Activated CD8-positive, alpha-beta memory T cell treated with anti-CD3 and anti-CD28 coated beads, Interleukin-2, amount 50 U/mL, for 48 hours (primary cell): Measurements from ENCODE around the gene HTR1B.

ENCODE experiments used
- DNase-seq: peaks from one replicate; pipeline ENCODE4 v3.0.0-alpha.2; 2020

Gene HTR1B

GRCh38 chr6:77455271-77455670, 8.0 kb downstream of the HTR1B start:
- DNase-seq, result no peak

DNA sequence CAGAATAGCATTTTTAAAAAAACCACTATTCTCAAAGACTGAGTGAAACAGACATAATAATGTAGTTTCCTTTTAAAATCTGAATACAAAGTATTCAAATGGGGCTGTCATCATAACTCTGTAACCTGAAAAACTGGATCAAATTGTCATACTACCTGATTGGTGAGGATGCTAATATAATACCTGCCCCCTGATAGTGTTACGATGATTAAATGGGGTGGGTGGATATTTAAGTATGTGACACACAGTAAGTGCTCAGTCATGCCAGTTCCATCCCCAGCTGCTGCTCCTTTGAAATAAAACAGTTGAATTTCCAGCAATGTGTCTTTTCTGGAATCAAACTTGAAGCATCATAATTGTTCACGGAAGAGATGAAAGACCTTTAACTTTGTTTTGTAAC, 8.9 kb downstream of the HTR1B start:
- DNase-seq, result no peak

GRCh38 chr6:77451466-77451865, 11.8 kb downstream of the HTR1B start:
- DNase-seq, result no peak

- DNase-seq, result no peak
These were observed 12.4 kb downstream of the HTR1B start for GRCh38 chr6:77450924-77451323.

GRCh38 chr6:77448546-77448945, 14.7 kb downstream of the HTR1B start:
- DNase-seq, result no peak

GRCh38 chr6:77447254-77447653, 16.0 kb downstream of the HTR1B start:
- DNase-seq, result no peak

GRCh38 chr6:77446249-77446648, 17.0 kb downstream of the HTR1B start:
- no peak for DNase-seq

- no peak for DNase-seq
These were observed 18.1 kb downstream of the HTR1B start for GRCh38 chr6:77445214-77445613.

DNA sequence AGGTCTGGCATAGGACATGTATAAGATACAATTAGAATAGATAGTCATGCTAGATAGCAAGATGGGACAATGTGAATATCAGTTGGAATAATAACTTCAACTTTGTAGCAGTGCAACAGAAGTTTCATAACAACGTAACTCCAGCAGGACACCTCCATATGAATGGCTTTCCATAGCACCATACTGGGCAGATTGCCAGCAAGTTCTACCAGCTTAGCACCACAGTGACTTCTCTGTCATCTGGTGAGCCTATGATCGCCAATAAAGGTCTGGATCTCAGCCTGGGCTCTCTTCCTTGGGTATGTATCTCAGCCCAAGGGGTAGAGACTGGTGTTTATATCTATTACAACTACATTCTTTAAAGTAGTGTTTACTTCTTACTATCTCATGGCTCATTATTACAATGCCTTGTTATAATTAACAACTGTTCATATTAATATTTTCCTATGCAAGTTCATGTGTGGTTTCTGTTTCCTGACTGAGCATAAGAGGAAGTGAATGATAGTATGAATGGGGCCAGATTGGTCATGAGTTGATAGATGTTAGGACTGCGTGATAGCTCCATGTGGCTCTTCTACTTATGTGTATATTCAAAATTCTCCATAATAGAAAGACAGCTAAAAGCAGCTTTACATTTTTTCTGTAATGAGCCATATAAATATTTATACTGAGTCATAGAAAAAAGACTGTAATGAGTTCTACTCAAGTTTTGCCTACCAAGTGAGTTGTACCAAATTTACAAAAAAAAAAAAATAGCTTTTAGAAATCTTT, 22.9 kb downstream of the HTR1B start:
- DNase-seq, result no peak

GRCh38 chr6:77433888-77434287, 29.4 kb downstream of the HTR1B start:
- DNase-seq, result no peak

GRCh38 chr6:77430504-77430903, 32.8 kb downstream of the HTR1B start:
- DNase-seq, result no peak

- DNase-seq, result no peak
These were observed 37.6 kb downstream of the HTR1B start for GRCh38 chr6:77425671-77426070.

- no peak for DNase-seq
These were observed 38.1 kb downstream of the HTR1B start for GRCh38 chr6:77425216-77425615.

- DNase-seq, result no peak
These were observed 38.5 kb downstream of the HTR1B start for GRCh38 chr6:77424761-77425160.

GRCh38 chr6:77416839-77417238, 46.5 kb downstream of the HTR1B start:
- no peak for DNase-seq

- no peak for DNase-seq
These were observed 47.6 kb downstream of the HTR1B start for GRCh38 chr6:77415706-77416105.
